ENCODE measurements around the gene AGAP5. TPM values are rescaled to one million over a fixed set of nuclear protein-coding genes. Genes with fewer than 3 reads are reported as not detected.
A peak's percentile ranks its signal among the peaks of the same experiment; 100 is the strongest.

AGAP5 gene
- total and polyA plus RNA-seq, 2 of the 13 experiments (the other 11 are each of a cell fraction or from before 2014, with no cell fraction given): 5.3 to 7.9 TPM

DNA sequence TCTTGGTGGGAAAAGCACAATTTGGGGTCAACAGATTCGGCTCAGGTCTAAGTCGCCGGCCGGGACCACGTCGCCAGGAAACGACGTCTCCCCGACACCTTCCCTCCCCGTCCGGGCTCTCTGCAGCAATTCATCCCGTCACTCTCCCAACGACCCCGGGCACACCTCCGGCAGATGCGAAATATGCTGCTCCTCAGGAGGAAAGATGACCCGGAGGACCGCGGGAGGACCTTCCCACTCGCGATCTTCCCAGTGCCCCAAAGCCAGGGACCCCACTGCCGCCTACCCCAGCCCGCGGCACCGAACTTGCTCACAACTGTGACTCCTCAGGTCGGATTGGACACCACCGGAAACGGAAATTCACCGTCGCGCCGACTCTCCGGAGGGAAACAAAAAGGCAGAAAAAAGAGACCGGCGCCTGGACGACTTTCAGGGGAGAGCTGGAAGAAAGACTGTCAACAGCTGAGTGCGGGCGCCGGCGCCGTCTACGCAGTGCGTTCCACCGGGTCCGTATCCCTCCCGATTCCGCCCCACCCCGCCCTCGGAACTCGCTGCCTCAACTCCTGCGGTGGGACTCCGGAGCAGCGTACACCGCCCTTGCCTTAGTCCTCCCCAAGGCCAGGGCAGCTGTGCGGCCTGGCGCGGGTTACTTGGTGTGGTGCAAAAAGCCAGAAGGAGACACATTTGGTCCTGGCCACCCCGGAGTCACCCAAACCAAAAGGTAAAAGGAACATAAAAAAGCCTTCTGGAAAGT is 32.4 kb upstream of the AGAP5 start (continued):
- TF ChIP-seq, protein P1, sequence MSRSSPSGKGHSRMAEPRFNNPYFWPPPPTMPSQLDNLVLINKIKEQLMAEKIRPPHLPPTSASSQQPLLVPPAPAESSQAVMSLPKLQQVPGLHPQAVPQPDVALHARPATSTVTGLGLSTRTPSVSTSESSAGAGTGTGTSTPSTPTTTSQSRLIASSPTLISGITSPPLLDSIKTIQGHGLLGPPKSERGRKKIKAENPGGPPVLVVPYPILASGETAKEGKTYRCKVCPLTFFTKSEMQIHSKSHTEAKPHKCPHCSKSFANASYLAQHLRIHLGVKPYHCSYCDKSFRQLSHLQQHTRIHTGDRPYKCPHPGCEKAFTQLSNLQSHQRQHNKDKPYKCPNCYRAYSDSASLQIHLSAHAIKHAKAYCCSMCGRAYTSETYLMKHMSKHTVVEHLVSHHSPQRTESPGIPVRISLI (CRISPR knock-in tag; IDR thresholded peaks at IDR 0.05; ENCODE audit: borderline replicate concordance): peak; percentile 67; the same call in 1 of the 2 replicates
- TF ChIP-seq ZNF605 (CRISPR knock-in tag; IDR thresholded peaks at IDR 0.05) (peak; percentile 62; the same call in 1 of the 2 replicates), ZNF138 (CRISPR knock-in tag; IDR thresholded peaks at IDR 0.05; ENCODE audit: low read depth) (no peak), PHF8 (CRISPR knock-in tag; IDR thresholded peaks at IDR 0.05) (peak; percentile 96), ZFP41 (CRISPR knock-in tag; IDR thresholded peaks at IDR 0.05; ENCODE audit: borderline replicate concordance) (no peak), ZNF282 (IDR thresholded peaks at IDR 0.05; ENCODE audit: partially characterized antibody) (no peak), ETV5 (CRISPR knock-in tag; IDR thresholded peaks at IDR 0.05; ENCODE audit: borderline replicate concordance) (peak; percentile 70; the same call in 1 of the 2 replicates), CCDC6 (CRISPR knock-in tag; IDR thresholded peaks at IDR 0.05) (peak; percentile 78), SMARCE1 (IDR thresholded peaks at IDR 0.05; ENCODE audit: borderline replicate concordance) (no peak), ZNF766 (CRISPR knock-in tag; IDR thresholded peaks at IDR 0.05; ENCODE audit: borderline replicate concordance) (no peak), ZSCAN22 (CRISPR knock-in tag; IDR thresholded peaks at IDR 0.05) (peak; percentile 56; the same call in 1 of the 2 replicates), SRY (CRISPR knock-in tag; IDR thresholded peaks at IDR 0.05) (peak; percentile 63; the same call in 1 of the 2 replicates), TOPORS (CRISPR knock-in tag; IDR thresholded peaks at IDR 0.05) (peak; percentile 87; the same call in 1 of the 2 replicates), KMT2A (CRISPR knock-in tag; IDR thresholded peaks at IDR 0.05) (peak; percentile 97), ZNF101 (CRISPR knock-in tag; IDR thresholded peaks at IDR 0.05; ENCODE audit: borderline replicate concordance, low read depth) (peak; percentile 54; the same call in 1 of the 2 replicates)
- TF ChIP-seq, protein P2, sequence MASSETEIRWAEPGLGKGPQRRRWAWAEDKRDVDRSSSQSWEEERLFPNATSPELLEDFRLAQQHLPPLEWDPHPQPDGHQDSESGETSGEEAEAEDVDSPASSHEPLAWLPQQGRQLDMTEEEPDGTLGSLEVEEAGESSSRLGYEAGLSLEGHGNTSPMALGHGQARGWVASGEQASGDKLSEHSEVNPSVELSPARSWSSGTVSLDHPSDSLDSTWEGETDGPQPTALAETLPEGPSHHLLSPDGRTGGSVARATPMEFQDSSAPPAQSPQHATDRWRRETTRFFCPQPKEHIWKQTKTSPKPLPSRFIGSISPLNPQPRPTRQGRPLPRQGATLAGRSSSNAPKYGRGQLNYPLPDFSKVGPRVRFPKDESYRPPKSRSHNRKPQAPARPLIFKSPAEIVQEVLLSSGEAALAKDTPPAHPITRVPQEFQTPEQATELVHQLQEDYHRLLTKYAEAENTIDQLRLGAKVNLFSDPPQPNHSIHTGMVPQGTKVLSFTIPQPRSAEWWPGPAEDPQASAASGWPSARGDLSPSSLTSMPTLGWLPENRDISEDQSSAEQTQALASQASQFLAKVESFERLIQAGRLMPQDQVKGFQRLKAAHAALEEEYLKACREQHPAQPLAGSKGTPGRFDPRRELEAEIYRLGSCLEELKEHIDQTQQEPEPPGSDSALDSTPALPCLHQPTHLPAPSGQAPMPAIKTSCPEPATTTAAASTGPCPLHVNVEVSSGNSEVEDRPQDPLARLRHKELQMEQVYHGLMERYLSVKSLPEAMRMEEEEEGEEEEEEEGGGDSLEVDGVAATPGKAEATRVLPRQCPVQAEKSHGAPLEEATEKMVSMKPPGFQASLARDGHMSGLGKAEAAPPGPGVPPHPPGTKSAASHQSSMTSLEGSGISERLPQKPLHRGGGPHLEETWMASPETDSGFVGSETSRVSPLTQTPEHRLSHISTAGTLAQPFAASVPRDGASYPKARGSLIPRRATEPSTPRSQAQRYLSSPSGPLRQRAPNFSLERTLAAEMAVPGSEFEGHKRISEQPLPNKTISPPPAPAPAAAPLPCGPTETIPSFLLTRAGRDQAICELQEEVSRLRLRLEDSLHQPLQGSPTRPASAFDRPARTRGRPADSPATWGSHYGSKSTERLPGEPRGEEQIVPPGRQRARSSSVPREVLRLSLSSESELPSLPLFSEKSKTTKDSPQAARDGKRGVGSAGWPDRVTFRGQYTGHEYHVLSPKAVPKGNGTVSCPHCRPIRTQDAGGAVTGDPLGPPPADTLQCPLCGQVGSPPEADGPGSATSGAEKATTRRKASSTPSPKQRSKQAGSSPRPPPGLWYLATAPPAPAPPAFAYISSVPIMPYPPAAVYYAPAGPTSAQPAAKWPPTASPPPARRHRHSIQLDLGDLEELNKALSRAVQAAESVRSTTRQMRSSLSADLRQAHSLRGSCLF (CRISPR knock-in tag; IDR thresholded peaks at IDR 0.05; ENCODE audit: borderline replicate concordance): no peak
- TF ChIP-seq, protein P3, sequence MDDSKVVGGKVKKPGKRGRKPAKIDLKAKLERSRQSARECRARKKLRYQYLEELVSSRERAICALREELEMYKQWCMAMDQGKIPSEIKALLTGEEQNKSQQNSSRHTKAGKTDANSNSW (CRISPR knock-in tag; IDR thresholded peaks at IDR 0.05; ENCODE audit: borderline replicate concordance): 0 out of 2 replicates have a peak, but pooled peaks have one; percentile 80
- TF ChIP-seq, protein P4, sequence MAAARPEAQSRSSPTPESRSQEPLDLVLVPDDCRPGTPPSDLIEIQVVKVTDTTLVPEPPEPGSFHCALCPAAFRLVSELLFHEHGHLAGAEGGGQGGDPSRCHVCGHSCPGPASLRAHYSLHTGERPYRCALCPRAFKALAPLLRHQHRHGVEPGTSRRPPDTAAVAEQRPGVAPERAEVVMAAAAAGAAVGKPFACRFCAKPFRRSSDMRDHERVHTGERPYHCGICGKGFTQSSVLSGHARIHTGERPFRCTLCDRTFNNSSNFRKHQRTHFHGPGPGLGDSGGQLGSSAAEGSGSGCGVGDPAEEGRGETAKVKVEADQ (CRISPR knock-in tag; IDR thresholded peaks at IDR 0.05; ENCODE audit: borderline replicate concordance): peak; percentile 85; the same call in 1 of the 2 replicates

Data from HepG2 (cell line).